ENCODE measurements around the gene AFAP1L2.

AFAP1L2 gene

DNA sequence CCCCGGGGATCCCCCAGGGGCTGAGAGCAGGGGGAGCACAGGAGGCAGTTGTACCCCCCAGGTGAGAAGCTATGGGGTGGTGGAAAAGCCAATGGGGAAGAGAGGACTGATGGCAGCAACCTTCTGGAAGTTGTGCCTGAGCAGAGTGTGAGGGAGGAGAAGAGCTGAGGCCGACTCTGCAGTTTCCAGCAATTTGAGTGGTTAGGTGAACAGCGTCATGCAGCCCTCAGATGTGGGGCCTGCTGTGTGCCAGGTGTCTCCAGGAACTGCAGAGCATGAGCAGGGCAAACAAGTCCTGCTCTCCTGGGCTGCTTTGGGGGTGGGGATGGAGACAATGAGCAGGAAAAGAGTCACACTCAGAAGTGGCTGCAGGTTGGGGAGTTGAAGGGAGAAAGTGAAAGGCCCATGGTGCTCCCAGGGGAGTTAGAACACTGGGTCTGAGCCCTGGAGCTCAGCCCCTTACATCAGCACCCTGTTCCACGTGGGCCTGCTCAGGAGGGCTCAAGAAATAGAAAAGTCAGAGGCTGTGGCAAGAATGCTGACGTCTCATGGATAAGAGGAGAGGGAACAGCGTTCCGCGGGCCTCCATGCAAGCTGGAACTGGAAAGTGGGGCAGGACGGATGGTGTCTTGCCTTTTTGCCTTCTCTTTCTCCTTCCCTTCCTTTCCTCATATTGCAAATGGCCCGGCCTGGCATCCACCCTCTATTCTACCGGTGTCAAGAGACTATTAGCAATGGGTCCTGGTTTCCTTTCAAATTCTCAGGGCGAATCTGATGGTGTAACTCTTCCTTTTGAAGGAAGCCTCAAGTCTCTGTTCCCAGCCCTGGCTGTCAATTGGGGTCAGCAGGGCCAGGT lies 4.0 kb upstream of the AFAP1L2 start:
- no peak for DNase-seq

DNA sequence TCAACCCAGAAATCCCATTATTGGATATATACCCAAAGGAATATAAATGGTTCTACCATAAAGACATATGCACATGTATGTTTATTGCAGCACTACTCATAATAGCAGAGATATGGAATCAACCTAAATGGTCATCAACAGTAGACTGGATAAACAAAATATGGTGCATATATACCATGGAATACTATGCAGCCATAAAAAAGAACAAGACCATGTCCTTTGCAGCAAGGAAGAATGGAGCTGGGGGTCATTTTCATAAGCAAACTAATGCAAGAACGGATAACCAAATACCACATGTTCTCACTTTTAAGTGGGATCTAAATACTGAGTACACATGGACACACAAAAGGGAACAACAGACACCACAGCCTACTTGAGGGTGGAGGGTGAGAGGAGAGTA lies 2.2 kb upstream of the AFAP1L2 start:
- DNase-seq: no peak

DNA sequence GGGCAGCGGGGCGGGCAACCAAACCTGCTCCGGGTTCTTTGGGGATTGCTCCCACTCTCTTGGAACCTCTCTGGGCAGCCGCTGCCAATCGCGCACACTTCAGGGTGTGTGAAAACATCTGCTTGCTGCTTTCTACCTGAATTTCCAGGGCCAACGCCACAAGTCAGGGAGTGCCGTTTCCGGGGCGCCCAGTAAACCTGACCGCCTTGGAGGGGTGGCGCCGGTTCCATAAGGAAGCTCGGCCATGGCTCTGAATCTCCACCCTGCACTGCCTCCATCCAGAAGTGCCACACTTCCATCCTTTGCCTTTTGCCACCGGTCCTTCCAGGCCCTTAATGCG lies 679 bp upstream of the AFAP1L2 start:
- DNase-seq: no peak

GRCh38 chr10:114403541-114404161 lies 651 bp downstream of the AFAP1L2 start:
- DNase-seq: no peak

DNA sequence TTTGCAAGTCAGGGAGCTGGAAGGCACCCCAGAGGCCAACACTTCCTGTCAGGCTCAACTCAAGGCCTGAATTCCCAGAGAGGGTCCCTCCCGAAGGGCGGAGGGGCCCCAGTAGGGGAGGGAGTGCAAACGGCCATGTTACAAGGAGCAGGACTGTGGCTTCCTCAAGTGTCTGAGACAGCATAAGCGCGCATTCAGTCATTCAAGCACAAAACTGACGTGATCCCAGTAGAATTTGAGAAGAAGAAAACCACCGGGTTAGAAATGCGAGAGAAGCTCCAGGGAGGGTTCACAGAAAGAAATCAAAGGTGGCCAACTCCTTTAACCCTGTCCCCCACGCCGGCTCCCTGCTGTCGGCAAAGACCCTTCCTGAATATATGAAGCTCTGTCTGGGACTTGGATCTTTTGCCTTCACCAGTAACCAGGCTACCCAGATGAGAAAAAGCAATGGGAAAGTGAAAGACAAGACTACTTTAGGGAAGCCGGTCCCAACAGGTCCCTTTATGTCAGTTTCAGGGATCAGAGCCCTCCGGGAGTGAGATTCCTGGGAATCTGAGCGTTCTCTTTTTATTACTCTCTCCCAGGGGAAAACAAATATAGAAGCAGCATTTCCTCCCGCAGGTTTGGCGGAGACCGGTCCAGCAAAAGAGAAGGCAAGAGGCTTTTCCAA lies 1.3 kb downstream of the AFAP1L2 start:
- no peak for DNase-seq

DNA sequence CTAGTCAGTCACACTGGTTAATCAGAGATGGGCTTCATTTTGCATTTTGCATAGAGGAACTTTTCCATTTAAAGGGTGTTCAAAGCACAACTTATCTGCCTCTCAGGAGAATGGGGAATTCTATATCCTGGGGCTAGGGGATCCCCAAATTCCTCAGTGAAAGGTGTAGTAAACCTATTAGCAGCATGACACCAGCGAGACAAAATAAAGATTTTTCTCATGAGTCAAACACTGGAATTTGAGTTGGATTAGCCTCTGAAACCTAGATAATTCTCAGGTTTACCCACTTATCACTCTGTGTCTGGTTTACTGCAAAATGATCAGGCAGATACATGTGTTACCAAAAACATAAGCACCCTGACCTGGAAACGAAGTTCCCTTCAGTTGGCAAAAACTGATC lies 2.1 kb downstream of the AFAP1L2 start:
- DNase-seq: no peak

GRCh38 chr10:114401195-114401791 lies 3.0 kb downstream of the AFAP1L2 start:
- no peak for DNase-seq

DNA sequence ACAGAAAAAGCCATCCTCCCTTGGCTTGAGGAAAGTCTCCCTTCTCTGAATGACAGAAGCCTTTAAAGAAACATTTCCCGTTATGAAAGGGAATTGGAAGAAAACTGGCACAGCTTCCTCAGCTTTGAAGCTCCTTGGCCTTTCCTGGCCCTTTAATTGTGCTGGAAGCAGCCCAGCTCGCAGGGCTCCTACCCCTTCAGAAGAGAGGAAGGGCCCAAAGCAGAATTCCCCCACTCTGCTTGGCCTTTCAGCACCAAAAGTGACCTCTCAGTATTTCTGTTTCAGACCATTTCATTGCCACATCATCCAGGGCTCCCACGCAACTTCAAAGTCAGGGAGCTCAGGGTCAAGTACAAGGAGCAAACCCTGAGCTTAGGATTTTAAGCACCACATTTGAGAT lies 4.2 kb downstream of the AFAP1L2 start:
- DNase-seq: no peak

DNA sequence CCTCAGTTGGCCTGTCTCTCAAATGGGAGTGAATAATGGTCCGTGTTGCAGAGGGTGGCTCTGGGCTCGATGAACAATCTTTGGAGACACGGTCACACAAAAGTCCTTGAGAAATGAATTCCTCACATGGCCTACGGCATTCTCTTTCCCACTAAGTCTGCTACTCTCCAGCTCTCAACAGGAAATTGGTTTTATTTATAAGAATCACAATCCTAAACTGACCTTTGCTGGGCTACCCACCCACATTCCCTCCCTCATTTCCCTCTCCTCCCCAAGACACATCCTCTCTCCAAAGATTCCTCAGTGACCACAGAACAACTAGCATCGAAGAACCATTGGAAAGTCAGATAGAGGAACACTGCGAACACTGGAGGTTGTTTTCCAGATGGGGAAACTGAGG lies 4.7 kb downstream of the AFAP1L2 start:
- DNase-seq: no peak

- no peak for DNase-seq
Measured at GRCh38 chr10:114398587-114399331, 5.5 kb downstream of the AFAP1L2 start.

DNA sequence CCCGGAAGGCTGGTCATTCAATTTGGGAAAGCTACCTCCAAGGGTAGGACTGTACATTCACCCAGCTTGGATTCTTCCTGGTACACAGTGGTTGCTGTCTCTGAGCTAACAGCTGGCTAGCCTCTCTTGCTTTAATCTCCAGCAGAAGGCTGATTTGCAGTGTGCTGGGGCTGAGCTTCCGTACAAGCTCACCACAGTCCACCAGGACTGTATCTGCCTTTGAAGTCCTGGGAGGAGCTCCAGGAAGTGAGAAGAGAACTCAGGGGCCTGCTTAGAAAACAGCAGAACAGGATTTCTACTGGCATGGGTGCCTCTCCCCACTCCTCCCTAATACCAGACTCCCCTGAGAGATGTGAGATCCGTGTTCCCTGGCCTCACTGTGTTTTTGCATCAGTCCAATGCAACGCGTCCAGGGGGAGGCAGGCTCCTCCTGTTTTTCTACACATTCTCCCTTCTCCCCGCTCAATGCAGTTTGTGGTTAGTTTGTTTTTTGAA lies 6.6 kb downstream of the AFAP1L2 start:
- no peak for DNase-seq

- no peak for DNase-seq
Measured at GRCh38 chr10:114396464-114396863, 7.8 kb downstream of the AFAP1L2 start.

- no peak for DNase-seq
Measured at GRCh38 chr10:114395366-114396022, 8.8 kb downstream of the AFAP1L2 start.

- no peak for DNase-seq
Measured at GRCh38 chr10:114394531-114394930, 9.8 kb downstream of the AFAP1L2 start.

DNA sequence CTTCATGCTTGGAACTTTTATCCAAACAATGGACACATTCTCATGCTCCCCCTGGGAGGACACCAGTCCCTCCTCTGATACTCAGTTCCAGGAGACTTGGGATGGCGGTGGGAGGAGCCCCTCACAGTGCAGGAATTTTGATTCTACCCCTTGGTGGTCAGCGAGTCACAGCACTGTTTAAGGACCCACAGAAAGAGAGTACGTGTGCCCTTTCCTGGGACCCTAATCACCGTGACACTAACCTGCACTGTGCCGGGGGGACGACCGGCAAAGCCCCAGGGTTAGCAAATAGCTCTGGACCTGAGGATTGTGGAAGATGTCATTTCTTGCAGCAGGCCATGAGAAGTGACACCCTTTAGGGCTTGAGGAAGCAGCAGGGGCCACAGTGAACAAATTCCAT lies 10.4 kb downstream of the AFAP1L2 start:
- DNase-seq: no peak

DNA sequence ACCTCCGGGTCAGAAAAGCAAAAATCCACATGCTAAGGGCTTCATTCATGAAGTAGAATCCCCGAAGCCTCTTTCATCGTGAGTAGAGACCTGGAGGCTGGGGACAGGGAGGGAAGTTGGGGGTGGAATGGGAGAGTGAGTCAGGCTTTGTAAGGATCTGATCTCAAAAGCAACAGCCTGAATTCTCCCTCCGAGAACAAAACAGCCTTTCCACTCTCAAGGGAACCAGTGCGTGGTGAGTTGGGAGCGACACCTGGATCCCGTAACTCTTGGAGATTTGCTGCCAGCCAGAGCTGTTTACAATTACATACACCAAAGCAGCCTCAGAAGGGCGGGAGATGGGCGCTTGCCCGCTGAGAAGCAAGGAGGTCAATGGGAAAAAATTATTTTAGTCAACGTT lies 10.8 kb downstream of the AFAP1L2 start:
- no peak for DNase-seq

DNA sequence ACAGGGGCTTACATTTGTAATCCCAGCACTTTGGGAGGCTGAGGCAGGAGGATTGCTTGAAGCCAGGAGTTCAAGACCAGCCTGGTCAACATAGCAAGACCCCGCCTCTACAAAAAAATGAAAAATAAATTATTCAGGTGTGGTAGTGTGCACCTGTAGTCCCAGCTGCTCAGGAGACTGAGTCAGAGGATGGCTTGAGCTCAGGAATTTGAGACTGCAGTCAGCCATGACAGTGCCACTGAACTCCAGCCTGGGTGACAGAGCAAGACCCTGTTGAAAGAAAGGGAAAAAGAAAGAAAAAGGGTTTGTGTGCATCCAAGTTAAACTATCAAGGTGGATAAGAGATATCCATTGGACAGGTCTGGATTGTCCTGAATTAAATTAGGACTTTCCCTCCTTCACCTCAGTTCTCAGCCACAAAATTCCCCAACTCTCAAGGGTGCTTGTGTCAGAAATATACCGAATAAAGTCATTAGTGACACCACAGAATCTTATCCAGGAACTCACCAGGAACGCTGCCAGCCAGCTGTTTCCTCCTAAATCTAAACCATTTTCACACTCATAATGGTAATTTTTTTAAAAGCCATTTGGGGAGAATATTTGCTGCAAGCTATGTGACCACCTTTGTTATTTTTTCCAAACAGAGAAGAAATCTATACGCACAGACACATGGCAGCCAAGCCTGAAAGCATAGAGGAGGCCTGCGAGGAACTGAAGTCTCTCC lies 12.0 kb downstream of the AFAP1L2 start:
- DNase-seq: no peak

DNA sequence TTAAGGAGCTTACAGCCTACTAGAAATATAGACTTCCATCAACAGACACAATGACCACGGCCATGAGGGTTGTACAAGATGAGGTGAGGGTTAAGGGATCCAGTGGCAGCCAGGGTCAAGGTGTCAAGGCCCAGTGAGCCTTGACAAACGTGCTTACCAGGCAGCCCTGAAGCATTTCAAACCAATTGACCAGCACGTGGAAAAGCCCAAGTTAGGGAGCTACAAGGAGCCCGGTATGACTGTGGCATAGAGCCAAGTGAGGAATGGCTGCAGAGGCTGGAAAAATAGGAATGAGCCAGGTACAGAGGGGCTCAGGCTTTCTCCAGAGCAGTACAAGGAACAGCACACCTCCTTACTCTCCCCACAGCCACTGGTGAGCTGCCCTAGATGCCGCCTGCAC lies 12.7 kb downstream of the AFAP1L2 start:
- no peak for DNase-seq

DNA sequence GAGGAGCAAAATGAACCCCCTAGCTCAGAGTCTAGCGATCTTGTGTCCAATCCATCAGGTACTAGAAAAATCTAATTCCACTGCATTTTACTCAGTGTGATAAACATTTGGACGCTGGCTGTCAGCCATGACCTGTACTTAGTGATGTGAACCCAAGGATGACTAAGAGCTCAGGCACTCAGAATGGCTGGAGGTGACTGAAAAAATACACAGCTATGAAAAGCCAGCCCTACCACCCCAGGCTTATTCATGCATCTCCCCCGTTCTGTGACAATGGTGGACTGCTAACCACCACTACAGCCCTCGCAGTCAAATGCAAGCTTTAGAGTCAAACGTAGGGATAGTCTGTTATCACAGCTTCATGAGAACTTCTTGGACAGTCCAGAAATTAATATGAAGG lies 14.9 kb downstream of the AFAP1L2 start:
- DNase-seq: no peak

- DNase-seq: no peak
Measured at GRCh38 chr10:114388275-114388674, 16.0 kb downstream of the AFAP1L2 start.

GRCh38 chr10:114387784-114388183 lies 16.5 kb downstream of the AFAP1L2 start:
- no peak for DNase-seq

DNA sequence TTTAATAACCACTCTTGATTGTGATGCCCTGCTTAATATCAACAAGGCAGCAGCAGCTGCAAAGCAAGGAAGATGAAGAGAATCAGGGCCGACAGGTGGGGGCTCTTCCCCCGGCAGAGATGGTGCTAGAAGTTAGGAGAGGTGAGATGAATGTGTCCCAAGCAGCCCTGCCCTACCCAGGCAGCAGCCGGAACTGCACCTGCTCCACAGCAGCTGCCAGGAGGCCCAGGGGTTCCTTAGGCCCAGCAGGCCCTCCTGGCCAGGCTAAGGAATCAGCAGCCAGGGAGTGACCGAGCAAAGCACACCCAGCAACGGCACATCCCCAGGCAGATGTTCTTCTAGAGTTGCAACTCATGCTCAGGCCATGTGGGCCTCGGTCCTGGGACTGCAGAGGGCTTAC lies 17.9 kb downstream of the AFAP1L2 start:
- no peak for DNase-seq

Data from NCI-H2029 (cell line).